Thyroid gland (tissue), 4 donors: ENCODE results near the gene LARGE2.

Experiments used
- POLR2A ChIP-seq, 2 donors: fragments of 450-650 bp; IDR thresholded peaks; one replicate each; pipeline ENCODE4 v1.6.1; 2017; ENCODE audit warnings: antibody characterized with exemption in 2 of 2, mild to moderate bottlenecking in 2 of 2, moderate library complexity in 1 of 2
- TF ChIP-seq, protein P1 (sequence below), 6 experiments: fragments of 200-600 bp in 3 of 6; fragments of 450-650 bp in 3 of 6; sonication (generic) in 3 of 6; IDR thresholded peaks; one replicate each; pipeline ENCODE4 v1.5.1; 2016 to 2019; ENCODE audit warnings: antibody characterized with exemption in 6 of 6, mild to moderate bottlenecking in 2 of 6, inconsistent platforms in 1 of 6, moderate library complexity in 1 of 6

DNA sequence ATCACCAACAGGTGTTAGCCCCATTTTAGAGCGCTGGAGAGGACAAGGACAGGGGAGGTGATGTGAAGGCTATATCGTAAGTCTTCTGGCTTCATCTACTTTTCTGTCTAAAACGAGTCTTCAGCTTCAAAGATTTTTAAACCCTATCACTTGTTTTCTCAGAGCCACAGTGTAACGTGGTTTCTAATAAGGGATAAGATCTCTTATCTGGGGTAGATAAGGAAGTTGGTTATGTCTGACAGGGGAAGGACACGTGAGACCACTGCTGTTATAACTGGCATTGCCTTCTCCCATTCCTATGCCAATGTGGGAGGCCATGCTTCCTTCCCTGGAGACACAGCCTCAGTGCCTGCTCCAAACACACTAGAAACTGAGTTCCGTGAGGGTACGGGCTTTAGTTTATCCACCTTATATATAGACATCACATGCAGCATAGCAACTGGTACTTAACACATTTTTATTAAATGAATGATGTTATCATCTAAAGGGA is 39.3 kb downstream of the LARGE2 start:
- TF ChIP-seq, protein P1, sequence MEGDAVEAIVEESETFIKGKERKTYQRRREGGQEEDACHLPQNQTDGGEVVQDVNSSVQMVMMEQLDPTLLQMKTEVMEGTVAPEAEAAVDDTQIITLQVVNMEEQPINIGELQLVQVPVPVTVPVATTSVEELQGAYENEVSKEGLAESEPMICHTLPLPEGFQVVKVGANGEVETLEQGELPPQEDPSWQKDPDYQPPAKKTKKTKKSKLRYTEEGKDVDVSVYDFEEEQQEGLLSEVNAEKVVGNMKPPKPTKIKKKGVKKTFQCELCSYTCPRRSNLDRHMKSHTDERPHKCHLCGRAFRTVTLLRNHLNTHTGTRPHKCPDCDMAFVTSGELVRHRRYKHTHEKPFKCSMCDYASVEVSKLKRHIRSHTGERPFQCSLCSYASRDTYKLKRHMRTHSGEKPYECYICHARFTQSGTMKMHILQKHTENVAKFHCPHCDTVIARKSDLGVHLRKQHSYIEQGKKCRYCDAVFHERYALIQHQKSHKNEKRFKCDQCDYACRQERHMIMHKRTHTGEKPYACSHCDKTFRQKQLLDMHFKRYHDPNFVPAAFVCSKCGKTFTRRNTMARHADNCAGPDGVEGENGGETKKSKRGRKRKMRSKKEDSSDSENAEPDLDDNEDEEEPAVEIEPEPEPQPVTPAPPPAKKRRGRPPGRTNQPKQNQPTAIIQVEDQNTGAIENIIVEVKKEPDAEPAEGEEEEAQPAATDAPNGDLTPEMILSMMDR (IDR thresholded peaks at IDR 0.05), result no peak
- no peak for TF ChIP-seq POLR2A (IDR thresholded peaks at IDR 0.05)
